Mammary epithelial cell (primary cell): ENCODE data around the gene CAMTA1.

Experiments
- EZH2 ChIP-seq: IDR thresholded peaks from 2 replicates; pipeline ENCODE4 v1.6.1; 2012; ENCODE audit warnings: low read length, inconsistent platforms, borderline replicate concordance
- TF ChIP-seq, protein P1 (sequence below), 2 donors: IDR thresholded peaks in 1 of 2; conservative IDR thresholded peaks in 1 of 2; 2 replicates each; pipeline ENCODE4 v1.5.1; 2011 to 2012; ENCODE audit warnings: inconsistent platforms in 2 of 2, low read length in 2 of 2, mild to moderate bottlenecking in 2 of 2, control low read depth in 1 of 2, low read depth in 1 of 2; ENCODE audit not compliant: insufficient read depth in 1 of 2; ENCODE audit errors: extremely low read depth in 1 of 2

DNA sequence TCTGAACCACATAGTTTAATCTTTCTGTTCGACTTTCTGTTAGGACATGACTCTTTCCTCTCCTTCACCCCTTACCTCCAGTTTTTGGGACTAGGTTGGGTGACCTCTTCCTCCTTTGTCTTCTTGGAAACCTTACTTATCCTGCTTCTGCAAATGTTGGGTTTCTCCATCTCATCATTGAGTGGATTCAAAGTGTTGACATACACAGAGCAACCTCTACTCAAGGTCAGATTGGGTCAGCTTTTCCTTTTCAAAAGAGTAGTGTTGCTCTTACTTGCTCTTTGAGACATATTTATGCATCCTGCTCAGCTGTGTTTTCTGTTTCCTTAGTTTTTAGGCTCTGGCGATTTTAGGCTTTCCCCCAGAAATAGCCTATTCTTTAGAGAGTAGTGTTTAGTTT is 3.7 kb downstream of the CAMTA1 start:
- TF ChIP-seq, protein P1, sequence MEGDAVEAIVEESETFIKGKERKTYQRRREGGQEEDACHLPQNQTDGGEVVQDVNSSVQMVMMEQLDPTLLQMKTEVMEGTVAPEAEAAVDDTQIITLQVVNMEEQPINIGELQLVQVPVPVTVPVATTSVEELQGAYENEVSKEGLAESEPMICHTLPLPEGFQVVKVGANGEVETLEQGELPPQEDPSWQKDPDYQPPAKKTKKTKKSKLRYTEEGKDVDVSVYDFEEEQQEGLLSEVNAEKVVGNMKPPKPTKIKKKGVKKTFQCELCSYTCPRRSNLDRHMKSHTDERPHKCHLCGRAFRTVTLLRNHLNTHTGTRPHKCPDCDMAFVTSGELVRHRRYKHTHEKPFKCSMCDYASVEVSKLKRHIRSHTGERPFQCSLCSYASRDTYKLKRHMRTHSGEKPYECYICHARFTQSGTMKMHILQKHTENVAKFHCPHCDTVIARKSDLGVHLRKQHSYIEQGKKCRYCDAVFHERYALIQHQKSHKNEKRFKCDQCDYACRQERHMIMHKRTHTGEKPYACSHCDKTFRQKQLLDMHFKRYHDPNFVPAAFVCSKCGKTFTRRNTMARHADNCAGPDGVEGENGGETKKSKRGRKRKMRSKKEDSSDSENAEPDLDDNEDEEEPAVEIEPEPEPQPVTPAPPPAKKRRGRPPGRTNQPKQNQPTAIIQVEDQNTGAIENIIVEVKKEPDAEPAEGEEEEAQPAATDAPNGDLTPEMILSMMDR (conservative IDR thresholded peaks at IDR 0.05 in 1 of 2, IDR thresholded peaks at IDR 0.05 in 1 of 2; ENCODE audit: extremely low read depth in 1 of 2, insufficient read depth in 1 of 2, low read depth in 1 of 2, low read length in 2 of 2), result no peak
- no peak for TF ChIP-seq EZH2
